Activated B cell treated with CpG ODN at 0.5 μM for 24 hours (primary cell): ENCODE results near the gene LGI2. TPM values are rescaled to one million over a fixed set of nuclear protein-coding genes. Genes with fewer than 3 reads are reported as not detected.

ENCODE experiments used
- ATAC-seq: fragments of 200-7000 bp; cut with Tn5 transposase; one replicate; pipeline ENCODE4 v1.10.0; 2021; ENCODE audit warnings: low read depth, mild to moderate bottlenecking, moderate library complexity
- CTCF ChIA-PET: fragments of 350-600 bp; sonication (Branson Sonifier 250); formaldehyde crosslinking; loops from one replicate; lab custom pipeline; 2021; ENCODE audit warnings: antibody characterized with exemption; lab: Charles Lee
- POLR2A ChIA-PET: fragments of 350-600 bp; sonication (Branson Sonifier 250); formaldehyde crosslinking; loops from one replicate; lab custom pipeline; 2021; ENCODE audit warnings: antibody characterized with exemption; lab: Charles Lee
- DNase-seq: peaks from one replicate; pipeline ENCODE4 v3.0.0; 2022
- H3K27ac Mint-ChIP-seq: one replicate; pipeline ENCODE4 v1.8.0; 2020; ENCODE audit warnings: mixed read lengths
- H3K27me3 Mint-ChIP-seq: one replicate; pipeline ENCODE4 v1.8.0; 2021; ENCODE audit warnings: mixed read lengths
- H3K36me3 Mint-ChIP-seq: one replicate; pipeline ENCODE4 v1.8.0; 2021; ENCODE audit warnings: low read depth, mixed read lengths
- H3K4me1 Mint-ChIP-seq: one replicate; pipeline ENCODE4 v1.8.0; 2021; ENCODE audit warnings: mixed read lengths
- H3K4me3 Mint-ChIP-seq: one replicate; pipeline ENCODE4 v1.8.0; 2020; ENCODE audit warnings: mild to moderate bottlenecking, mixed read lengths
- H3K9me3 Mint-ChIP-seq: one replicate; pipeline ENCODE4 v1.8.0; 2020; ENCODE audit warnings: mixed read lengths
- intact Hi-C: fragments of 100-400 bp; cut with micrococcal nuclease; formaldehyde crosslinking; loops from one replicate; pipeline ENCODE4 v1.15.1; 2024
- total RNA-seq: library from RNA; stranded (reverse); gene quantifications from 2 replicates; pipeline ENCODE4 v1.2.3, GENCODE V29; 2022
- TF ChIP-seq, protein P1 (sequence below): fragments of 200-600 bp; IDR thresholded peaks from one replicate; pipeline ENCODE4 v1.8.0; 2022; ENCODE audit warnings: antibody characterized with exemption, mild to moderate bottlenecking

LGI2 gene
- total RNA-seq, 1 donor from 2014 or later = not detected

DNA sequence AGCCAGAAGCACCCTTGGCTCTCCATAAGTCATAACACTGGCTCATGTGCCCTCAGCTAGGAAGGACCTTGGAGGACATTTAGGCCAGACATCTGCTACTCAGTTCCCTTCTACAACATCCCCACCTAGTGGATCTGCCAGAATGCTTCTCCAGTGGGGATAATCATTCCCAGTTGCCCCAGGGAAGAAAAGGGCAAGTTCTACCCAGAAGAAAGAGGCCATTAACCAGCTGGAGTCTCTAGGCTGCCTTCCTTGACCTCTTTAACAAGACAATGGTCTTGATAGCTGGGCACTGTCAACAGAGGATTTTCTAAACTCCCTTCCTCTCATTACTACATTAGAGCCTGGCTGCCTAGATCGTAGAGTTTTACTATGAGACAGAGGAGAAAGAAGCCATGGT, 42.0 kb downstream of the LGI2 start:
- ATAC-seq = no peak
- peaks cover 3% of the 10 kb centered on the region for H3K9me3 Mint-ChIP-seq
- CTCF ChIA-PET = no interaction called here
- DNase-seq = no peak
- TF ChIP-seq, protein P1, sequence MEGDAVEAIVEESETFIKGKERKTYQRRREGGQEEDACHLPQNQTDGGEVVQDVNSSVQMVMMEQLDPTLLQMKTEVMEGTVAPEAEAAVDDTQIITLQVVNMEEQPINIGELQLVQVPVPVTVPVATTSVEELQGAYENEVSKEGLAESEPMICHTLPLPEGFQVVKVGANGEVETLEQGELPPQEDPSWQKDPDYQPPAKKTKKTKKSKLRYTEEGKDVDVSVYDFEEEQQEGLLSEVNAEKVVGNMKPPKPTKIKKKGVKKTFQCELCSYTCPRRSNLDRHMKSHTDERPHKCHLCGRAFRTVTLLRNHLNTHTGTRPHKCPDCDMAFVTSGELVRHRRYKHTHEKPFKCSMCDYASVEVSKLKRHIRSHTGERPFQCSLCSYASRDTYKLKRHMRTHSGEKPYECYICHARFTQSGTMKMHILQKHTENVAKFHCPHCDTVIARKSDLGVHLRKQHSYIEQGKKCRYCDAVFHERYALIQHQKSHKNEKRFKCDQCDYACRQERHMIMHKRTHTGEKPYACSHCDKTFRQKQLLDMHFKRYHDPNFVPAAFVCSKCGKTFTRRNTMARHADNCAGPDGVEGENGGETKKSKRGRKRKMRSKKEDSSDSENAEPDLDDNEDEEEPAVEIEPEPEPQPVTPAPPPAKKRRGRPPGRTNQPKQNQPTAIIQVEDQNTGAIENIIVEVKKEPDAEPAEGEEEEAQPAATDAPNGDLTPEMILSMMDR = no peak
- H3K27me3 Mint-ChIP-seq = peaks cover 4% of the 10 kb centered on the region
- no peaks in the 10 kb centered on the region for H3K36me3 Mint-ChIP-seq
- POLR2A ChIA-PET = no interaction called here
- no peak overlapping the region for H3K4me3 Mint-ChIP-seq
- intact Hi-C loops = no loop called here
- H3K27ac Mint-ChIP-seq = no peak overlapping the region
- no peaks in the 10 kb centered on the region for H3K4me1 Mint-ChIP-seq

DNA sequence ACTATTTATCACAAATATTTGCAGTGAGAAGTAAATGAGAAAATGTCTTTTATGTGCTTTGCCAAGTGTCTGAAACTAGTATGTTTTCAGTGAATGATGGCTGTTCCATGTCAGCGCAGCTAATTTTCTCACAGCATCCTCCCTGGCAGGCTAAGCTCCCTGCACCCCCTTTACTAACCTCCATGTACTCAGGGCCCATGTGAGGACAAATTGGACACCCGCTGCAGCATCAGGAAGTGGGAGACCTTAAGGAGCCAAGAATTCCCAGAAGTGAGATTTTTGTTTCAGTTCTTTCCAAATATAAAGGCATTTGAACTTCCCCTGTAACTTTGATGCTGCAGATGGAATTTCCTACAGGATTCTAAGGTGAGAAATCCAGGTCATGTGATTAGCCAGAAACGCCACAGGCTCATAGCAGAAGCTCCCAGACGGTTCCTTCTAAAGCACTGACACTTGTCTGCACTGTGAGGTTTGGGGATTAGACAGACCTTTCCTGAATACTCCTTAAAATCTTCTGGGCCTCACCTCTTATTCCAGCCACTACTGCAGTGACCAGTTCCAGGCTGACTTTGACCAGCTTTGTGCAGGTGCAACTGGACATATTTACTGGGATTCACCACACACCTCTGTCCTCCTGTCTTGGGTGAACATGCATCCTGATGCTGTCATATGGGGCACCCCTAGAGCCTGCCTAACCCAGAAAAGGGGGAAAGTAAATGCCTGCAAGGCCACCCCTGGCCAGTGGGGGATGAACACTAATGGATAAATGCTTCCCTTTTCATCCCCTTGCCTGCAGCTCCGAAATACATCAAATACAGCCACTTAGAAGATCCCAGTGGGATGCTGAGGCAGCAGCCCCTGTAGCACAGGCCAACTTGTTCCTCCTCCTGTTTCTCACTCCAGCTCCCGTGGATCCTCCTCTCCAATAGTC, 45.9 kb downstream of the LGI2 start:
- TF ChIP-seq, protein P1 = no peak

DNA sequence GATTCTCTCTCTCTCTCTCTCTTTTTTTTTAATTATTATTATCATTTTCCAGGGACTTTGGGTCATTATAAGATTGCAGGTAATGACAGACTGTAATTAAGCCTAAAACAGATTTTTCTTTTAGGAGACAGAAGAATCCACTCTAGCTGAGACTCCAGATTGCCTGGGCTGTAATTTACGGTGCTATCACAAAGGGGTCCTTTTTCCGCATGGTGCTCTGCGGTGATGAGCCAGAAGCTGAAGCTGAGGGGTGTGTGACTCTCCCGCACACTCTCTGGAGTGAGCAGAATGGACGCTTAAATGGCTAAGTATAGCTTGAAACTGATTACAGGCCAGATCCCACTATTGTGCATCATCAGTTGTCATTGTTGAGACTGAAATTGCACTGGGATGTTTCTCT, 50.0 kb downstream of the LGI2 start:
- no peak overlapping the region for H3K27ac Mint-ChIP-seq
- H3K36me3 Mint-ChIP-seq = no peaks in the 10 kb centered on the region
- peaks cover 6% of the 10 kb centered on the region for H3K4me1 Mint-ChIP-seq
- no peak for ATAC-seq
- ChIA-PET CTCF (interaction anchor here (0.6 to 6.1 kb wide), 10 partner anchors 9 to 397 kb away, joined by 3 to 55 read pairs (median 5); no protein-coding TSS in a partner anchor), POLR2A (interaction anchor here (1.2 kb wide), 1 partner anchor 179 kb away, joined by 4 read pairs; no protein-coding TSS in a partner anchor)
- H3K27me3 Mint-ChIP-seq = peaks cover 15% of the 10 kb centered on the region
- no peak overlapping the region for H3K4me3 Mint-ChIP-seq
- DNase-seq = no peak
- intact Hi-C loops = loop anchor here (1.0 to 5.0 kb wide), 3 partner anchors 165 to 503 kb away; no protein-coding TSS in a partner anchor
- TF ChIP-seq, protein P1 = no peak
- no peaks in the 10 kb centered on the region for H3K9me3 Mint-ChIP-seq

More for the DNA sequence above, 45.9 kb downstream of the LGI2 start:
- Mint-ChIP-seq H3K4me3 (no peak overlapping the region), H3K27ac (no peak overlapping the region), H3K36me3 (no peaks in the 10 kb centered on the region), H3K4me1 (peaks cover 6% of the 10 kb centered on the region), H3K27me3 (peaks cover 4% of the 10 kb centered on the region), H3K9me3 (no peaks in the 10 kb centered on the region)
- DNase-seq (no peak), ATAC-seq (no peak)
- CTCF ChIA-PET = no interaction called here
- POLR2A ChIA-PET = no interaction called here
- intact Hi-C loops = loop anchor here (5.0 kb wide), 1 partner anchor 508 kb away; no protein-coding TSS in a partner anchor

DNA sequence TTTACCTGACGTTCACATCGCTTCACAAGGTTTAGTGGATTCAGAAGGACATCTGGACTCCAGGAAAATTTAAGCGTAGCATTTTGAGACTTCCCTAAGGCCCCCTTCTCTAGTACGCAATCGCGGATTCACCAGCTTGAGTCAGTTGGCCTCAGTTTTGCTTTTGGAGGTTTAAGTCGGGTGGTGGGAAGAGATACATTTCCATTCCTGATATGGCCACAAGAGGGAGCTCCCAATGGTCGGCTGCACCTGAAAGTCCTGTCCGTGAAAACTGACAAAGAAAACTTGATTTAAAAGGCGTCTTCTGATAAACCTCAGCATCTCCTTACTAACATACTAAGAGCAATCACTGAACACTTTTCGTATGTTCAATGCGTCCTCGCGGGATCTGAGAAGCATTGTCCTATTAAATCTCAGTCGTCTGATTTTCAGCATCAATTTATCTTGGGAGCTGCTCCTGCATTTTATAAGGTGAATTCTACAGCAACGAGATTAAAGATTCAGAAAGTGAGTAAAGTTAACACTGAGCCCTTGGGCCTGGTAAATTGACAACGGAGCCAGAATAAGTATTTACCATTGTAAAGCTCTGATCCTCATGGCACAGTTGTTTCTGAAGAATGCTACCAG, 50.6 kb downstream of the LGI2 start:
- intact Hi-C loops = loop anchor here (1.0 to 5.0 kb wide), 3 partner anchors 165 to 503 kb away; no protein-coding TSS in a partner anchor
- CTCF ChIA-PET = interaction anchor here (0.6 to 6.1 kb wide), 13 partner anchors 10 to 788 kb away, joined by 3 to 55 read pairs (median 4); partner anchors contain the start of gene ZCCHC4
- no peaks in the 10 kb centered on the region for H3K36me3 Mint-ChIP-seq
- DNase-seq = no peak
- POLR2A ChIA-PET = interaction anchor here (1.2 kb wide), 1 partner anchor 180 kb away, joined by 4 read pairs; no protein-coding TSS in a partner anchor
- H3K27ac Mint-ChIP-seq = no peak overlapping the region
- TF ChIP-seq, protein P1 = peak; percentile 31
- ATAC-seq = peak; percentile 28
- peaks cover 6% of the 10 kb centered on the region for H3K4me1 Mint-ChIP-seq
- peak overlapping the region; percentile 58 for H3K4me3 Mint-ChIP-seq
- peaks cover 15% of the 10 kb centered on the region for H3K27me3 Mint-ChIP-seq
- H3K9me3 Mint-ChIP-seq = no peaks in the 10 kb centered on the region
